OCI-LY1 (cell line): Measurements from ENCODE around the gene PYCR2.

Experiments used
- EZH2 ChIP-seq: fragments of 200-600 bp; sonication (generic), shearing (Covaris generic); IDR thresholded peaks from 2 replicates; pipeline ENCODE4 v1.8.0; 2017; ENCODE audit warnings: borderline replicate concordance, mixed run types, mild to moderate bottlenecking, antibody characterized with exemption, low read length, moderate library complexity, mixed read lengths
- TF ChIP-seq, protein P1 (sequence below): fragments of 200-600 bp; sonication (generic), shearing (Covaris generic); IDR thresholded peaks from 2 replicates; pipeline ENCODE4 v1.5.1; 2017; ENCODE audit warnings: mild to moderate bottlenecking, antibody characterized with exemption, low read length, moderate library complexity, mixed read lengths

DNA sequence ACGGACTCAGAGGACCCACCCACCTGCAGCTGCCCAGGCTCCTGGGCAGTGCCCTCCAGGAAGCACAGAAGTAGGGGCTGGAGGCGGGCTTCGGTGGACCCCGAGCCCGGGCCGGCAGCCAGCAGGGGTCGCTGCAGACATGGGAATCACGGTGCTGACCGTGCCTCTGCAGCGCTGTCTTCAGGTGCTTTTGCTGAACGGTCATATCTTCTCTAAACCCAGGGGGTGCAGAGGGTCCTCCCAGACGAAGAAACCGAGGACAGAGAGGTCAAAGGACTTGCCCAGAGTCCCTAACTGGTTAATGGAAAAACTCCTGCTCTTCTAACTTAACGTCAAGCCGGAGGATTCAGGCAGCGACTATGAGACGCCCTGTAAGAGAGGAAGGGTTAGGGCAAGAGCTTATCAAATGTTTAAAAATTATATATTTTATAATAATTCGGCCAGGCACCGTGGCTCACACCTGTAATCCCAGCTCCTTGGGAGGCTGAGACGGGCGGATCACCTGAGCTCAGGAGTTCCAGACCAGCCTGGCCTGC is 38.5 kb upstream of the PYCR2 start:
- TF ChIP-seq, protein P1, sequence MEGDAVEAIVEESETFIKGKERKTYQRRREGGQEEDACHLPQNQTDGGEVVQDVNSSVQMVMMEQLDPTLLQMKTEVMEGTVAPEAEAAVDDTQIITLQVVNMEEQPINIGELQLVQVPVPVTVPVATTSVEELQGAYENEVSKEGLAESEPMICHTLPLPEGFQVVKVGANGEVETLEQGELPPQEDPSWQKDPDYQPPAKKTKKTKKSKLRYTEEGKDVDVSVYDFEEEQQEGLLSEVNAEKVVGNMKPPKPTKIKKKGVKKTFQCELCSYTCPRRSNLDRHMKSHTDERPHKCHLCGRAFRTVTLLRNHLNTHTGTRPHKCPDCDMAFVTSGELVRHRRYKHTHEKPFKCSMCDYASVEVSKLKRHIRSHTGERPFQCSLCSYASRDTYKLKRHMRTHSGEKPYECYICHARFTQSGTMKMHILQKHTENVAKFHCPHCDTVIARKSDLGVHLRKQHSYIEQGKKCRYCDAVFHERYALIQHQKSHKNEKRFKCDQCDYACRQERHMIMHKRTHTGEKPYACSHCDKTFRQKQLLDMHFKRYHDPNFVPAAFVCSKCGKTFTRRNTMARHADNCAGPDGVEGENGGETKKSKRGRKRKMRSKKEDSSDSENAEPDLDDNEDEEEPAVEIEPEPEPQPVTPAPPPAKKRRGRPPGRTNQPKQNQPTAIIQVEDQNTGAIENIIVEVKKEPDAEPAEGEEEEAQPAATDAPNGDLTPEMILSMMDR = peak; percentile 97
- no peak for TF ChIP-seq EZH2
